Ascending aorta (tissue), 2 donors: ENCODE measurements around the gene FOXC1. TPM values are rescaled to one million over a fixed set of nuclear protein-coding genes. Genes with fewer than 3 reads are reported as not detected.

Source experiments
- DNase-seq, 2 donors: peaks; one replicate each; pipeline ENCODE4 v3.0.0-alpha.2; 2019; ENCODE audit warnings: low spot score in 2 of 2
- H3K27ac ChIP-seq, 2 donors: fragments of 200-600 bp; sonication (generic); one replicate each; pipeline ENCODE4 v1.5.1; 2016 to 2017; ENCODE audit warnings: mild to moderate bottlenecking in 1 of 2
- H3K27me3 ChIP-seq: fragments of 200-600 bp; sonication (generic); one replicate; pipeline ENCODE4 v1.5.1; 2017
- H3K36me3 ChIP-seq, 2 donors: fragments of 200-600 bp; sonication (generic); one replicate each; pipeline ENCODE4 v1.5.1; 2016
- H3K4me1 ChIP-seq, 2 donors: fragments of 200-600 bp; sonication (generic); one replicate each; pipeline ENCODE4 v1.5.1; 2016 to 2017; ENCODE audit warnings: mild to moderate bottlenecking in 1 of 2
- H3K4me3 ChIP-seq, 2 donors: fragments of 200-600 bp; sonication (generic); one replicate each; pipeline ENCODE4 v1.5.1; 2016 to 2017; ENCODE audit warnings: mild to moderate bottlenecking in 1 of 2
- H3K9me3 ChIP-seq, 2 donors: fragments of 200-600 bp; sonication (generic); one replicate each; pipeline ENCODE4 v1.5.1; 2016
- CTCF ChIP-seq, 3 experiments: fragments of 200-600 bp in 2 of 3; fragments of 450-650 bp in 1 of 3; sonication (generic) in 2 of 3; IDR thresholded peaks; one replicate each; pipeline ENCODE4 v1.5.1; 2016 to 2019; ENCODE audit warnings: antibody characterized with exemption in 3 of 3, mild to moderate bottlenecking in 1 of 3, moderate library complexity in 1 of 3
- intact Hi-C: fragments of 100-400 bp; cut with DNase I; formaldehyde crosslinking; loops from one replicate; pipeline ENCODE4 v1.15.1; 2023
- total RNA-seq: library from RNA; depleted of rRNA; stranded (reverse); fragments of >200 nt; gene quantifications from one replicate; pipeline ENCODE4 v1.1.0, GENCODE V29; 2016

The FOXC1 gene
- total RNA-seq, 1 donor from 2014 or later, result 125 TPM

- no peaks in the 10 kb centered on the region for H3K4me1 ChIP-seq
- H3K27ac ChIP-seq, result no peak overlapping the region
- no peaks in the 10 kb centered on the region for H3K36me3 ChIP-seq
- TF ChIP-seq CTCF (IDR thresholded peaks at IDR 0.05), result no peak
- DNase-seq, result no peak
- intact Hi-C loops, result no loop called here
- no peaks in the 10 kb centered on the region for H3K9me3 ChIP-seq
- H3K27me3 ChIP-seq, result no peaks in the 10 kb centered on the region
- H3K4me3 ChIP-seq, result no peak overlapping the region
Measured at GRCh38 chr6:1657116-1657770, 47.5 kb downstream of the FOXC1 start.

- Histone ChIP-seq H3K36me3 (no peaks in the 10 kb centered on the region), H3K9me3 (no peaks in the 10 kb centered on the region), H3K27ac (no peak overlapping the region), H3K4me3 (no peak overlapping the region), H3K4me1 (no peaks in the 10 kb centered on the region), H3K27me3 (no peaks in the 10 kb centered on the region)
- no peak for DNase-seq
- intact Hi-C loops, result no loop called here
- no peak for TF ChIP-seq CTCF (IDR thresholded peaks at IDR 0.05)
Measured at GRCh38 chr6:1657771-1658165, 48.1 kb downstream of the FOXC1 start.

- intact Hi-C loops, result no loop called here
Measured at GRCh38 chr6:1658212-1659005, 48.7 kb downstream of the FOXC1 start.

GRCh38 chr6:1659816-1660215 lies 50.1 kb downstream of the FOXC1 start:
- intact Hi-C loops, result no loop called here
- no peaks in the 10 kb centered on the region for H3K4me1 ChIP-seq
- H3K4me3 ChIP-seq, result no peak overlapping the region
- no peak for DNase-seq
- TF ChIP-seq CTCF (IDR thresholded peaks at IDR 0.05), result no peak
- H3K36me3 ChIP-seq, result no peaks in the 10 kb centered on the region
- H3K27ac ChIP-seq, result no peak overlapping the region
- H3K27me3 ChIP-seq, result no peaks in the 10 kb centered on the region
- H3K9me3 ChIP-seq, result no peaks in the 10 kb centered on the region

More at GRCh38 chr6:1658212-1659005, 48.7 kb downstream of the FOXC1 start:
- Histone ChIP-seq H3K27me3 (no peaks in the 10 kb centered on the region), H3K4me1 (no peaks in the 10 kb centered on the region), H3K36me3 (no peaks in the 10 kb centered on the region), H3K4me3 (no peak overlapping the region), H3K9me3 (no peaks in the 10 kb centered on the region), H3K27ac (no peak overlapping the region)
- TF ChIP-seq CTCF (IDR thresholded peaks at IDR 0.05), result no peak
- no peak for DNase-seq

GRCh38 chr6:1662534-1662933 lies 52.8 kb downstream of the FOXC1 start:
- H3K36me3 ChIP-seq, result no peaks in the 10 kb centered on the region
- no peaks in the 10 kb centered on the region for H3K4me1 ChIP-seq
- H3K27ac ChIP-seq, result peak overlapping the region in 1 of 2 donors; percentile 19
- intact Hi-C loops, result no loop called here
- TF ChIP-seq CTCF (IDR thresholded peaks at IDR 0.05), result no peak
- H3K4me3 ChIP-seq, result no peak overlapping the region
- no peaks in the 10 kb centered on the region for H3K9me3 ChIP-seq
- H3K27me3 ChIP-seq, result no peaks in the 10 kb centered on the region
- DNase-seq, result no peak

Other genes with a start within 250 kb of the FOXC1 start
- gene FOXF2, start 220.3 kb upstream of the FOXC1 start, total RNA-seq, result 5.2 TPM